Ascending aorta (tissue), 2 donors: ENCODE data around the gene CIITA. TPM values are rescaled to one million over a fixed set of nuclear protein-coding genes. Genes with fewer than 3 reads are reported as not detected.

ENCODE experiments used
- DNase-seq, 2 donors: peaks; one replicate each; pipeline ENCODE4 v3.0.0-alpha.2; 2019; ENCODE audit warnings: low spot score in 2 of 2
- H3K27ac ChIP-seq, 2 donors: fragments of 200-600 bp; sonication (generic); one replicate each; pipeline ENCODE4 v1.5.1; 2016 to 2017; ENCODE audit warnings: mild to moderate bottlenecking in 1 of 2
- H3K27me3 ChIP-seq: fragments of 200-600 bp; sonication (generic); one replicate; pipeline ENCODE4 v1.5.1; 2017
- H3K36me3 ChIP-seq, 2 donors: fragments of 200-600 bp; sonication (generic); one replicate each; pipeline ENCODE4 v1.5.1; 2016
- H3K4me1 ChIP-seq, 2 donors: fragments of 200-600 bp; sonication (generic); one replicate each; pipeline ENCODE4 v1.5.1; 2016 to 2017; ENCODE audit warnings: mild to moderate bottlenecking in 1 of 2
- H3K4me3 ChIP-seq, 2 donors: fragments of 200-600 bp; sonication (generic); one replicate each; pipeline ENCODE4 v1.5.1; 2016 to 2017; ENCODE audit warnings: mild to moderate bottlenecking in 1 of 2
- H3K9me3 ChIP-seq, 2 donors: fragments of 200-600 bp; sonication (generic); one replicate each; pipeline ENCODE4 v1.5.1; 2016
- intact Hi-C: fragments of 100-400 bp; cut with DNase I; formaldehyde crosslinking; loops from one replicate; pipeline ENCODE4 v1.15.1; 2023
- total RNA-seq: library from RNA; depleted of rRNA; stranded (reverse); fragments of >200 nt; gene quantifications from one replicate; pipeline ENCODE4 v1.1.0, GENCODE V29; 2016
- TF ChIP-seq, protein P1 (sequence below), 3 experiments: fragments of 200-600 bp in 2 of 3; fragments of 450-650 bp in 1 of 3; sonication (generic) in 2 of 3; IDR thresholded peaks; one replicate each; pipeline ENCODE4 v1.5.1; 2016 to 2019; ENCODE audit warnings: antibody characterized with exemption in 3 of 3, mild to moderate bottlenecking in 1 of 3, moderate library complexity in 1 of 3

The CIITA gene
- total RNA-seq, 1 donor from 2014 or later, result 19.4 TPM

DNA sequence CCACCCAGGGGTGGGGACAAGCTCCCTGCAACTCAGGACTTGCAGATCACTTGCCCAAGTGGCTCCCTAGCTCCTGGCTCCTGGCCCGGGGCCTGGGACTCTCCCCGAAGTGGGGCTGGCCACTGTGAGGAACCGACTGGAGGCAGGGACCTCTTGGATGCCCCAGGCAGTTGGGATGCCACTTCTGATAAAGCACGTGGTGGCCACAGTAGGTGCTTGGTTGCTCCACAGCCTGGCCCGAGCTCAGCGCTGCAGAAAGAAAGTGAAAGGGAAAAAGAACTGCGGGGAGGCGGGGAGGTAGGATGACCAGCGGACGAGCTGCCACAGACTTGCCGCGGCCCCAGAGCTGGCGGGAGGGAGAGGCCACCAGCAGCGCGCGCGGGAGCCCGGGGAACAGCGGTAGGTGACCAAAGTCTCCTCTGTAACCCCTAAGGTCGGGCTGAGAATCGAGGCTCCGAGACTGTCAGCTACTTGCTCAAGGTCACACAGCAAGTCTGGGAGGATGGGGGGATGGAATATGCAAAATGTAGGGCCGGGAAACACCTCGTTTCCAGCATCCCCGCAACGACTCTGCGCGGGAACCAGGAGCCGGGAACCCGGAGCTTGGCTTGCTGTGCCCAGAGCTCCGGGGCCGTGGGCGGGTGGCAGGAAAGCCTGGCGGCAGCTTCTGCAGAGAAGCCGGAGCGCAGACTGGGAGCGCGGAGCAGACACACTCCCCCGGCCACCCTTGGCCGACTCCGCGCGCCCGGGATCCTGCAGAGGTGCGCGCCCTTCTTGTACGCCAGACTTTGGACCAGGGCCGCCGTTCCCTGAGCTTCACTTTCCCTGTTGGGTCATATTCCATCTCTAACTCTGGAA, 1.9 kb downstream of the CIITA start:
- TF ChIP-seq, protein P1, sequence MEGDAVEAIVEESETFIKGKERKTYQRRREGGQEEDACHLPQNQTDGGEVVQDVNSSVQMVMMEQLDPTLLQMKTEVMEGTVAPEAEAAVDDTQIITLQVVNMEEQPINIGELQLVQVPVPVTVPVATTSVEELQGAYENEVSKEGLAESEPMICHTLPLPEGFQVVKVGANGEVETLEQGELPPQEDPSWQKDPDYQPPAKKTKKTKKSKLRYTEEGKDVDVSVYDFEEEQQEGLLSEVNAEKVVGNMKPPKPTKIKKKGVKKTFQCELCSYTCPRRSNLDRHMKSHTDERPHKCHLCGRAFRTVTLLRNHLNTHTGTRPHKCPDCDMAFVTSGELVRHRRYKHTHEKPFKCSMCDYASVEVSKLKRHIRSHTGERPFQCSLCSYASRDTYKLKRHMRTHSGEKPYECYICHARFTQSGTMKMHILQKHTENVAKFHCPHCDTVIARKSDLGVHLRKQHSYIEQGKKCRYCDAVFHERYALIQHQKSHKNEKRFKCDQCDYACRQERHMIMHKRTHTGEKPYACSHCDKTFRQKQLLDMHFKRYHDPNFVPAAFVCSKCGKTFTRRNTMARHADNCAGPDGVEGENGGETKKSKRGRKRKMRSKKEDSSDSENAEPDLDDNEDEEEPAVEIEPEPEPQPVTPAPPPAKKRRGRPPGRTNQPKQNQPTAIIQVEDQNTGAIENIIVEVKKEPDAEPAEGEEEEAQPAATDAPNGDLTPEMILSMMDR (IDR thresholded peaks at IDR 0.05), result no peak
- intact Hi-C loops, result no loop called here
- peak overlapping the region; percentile 62 to 82 for H3K4me3 ChIP-seq

DNA sequence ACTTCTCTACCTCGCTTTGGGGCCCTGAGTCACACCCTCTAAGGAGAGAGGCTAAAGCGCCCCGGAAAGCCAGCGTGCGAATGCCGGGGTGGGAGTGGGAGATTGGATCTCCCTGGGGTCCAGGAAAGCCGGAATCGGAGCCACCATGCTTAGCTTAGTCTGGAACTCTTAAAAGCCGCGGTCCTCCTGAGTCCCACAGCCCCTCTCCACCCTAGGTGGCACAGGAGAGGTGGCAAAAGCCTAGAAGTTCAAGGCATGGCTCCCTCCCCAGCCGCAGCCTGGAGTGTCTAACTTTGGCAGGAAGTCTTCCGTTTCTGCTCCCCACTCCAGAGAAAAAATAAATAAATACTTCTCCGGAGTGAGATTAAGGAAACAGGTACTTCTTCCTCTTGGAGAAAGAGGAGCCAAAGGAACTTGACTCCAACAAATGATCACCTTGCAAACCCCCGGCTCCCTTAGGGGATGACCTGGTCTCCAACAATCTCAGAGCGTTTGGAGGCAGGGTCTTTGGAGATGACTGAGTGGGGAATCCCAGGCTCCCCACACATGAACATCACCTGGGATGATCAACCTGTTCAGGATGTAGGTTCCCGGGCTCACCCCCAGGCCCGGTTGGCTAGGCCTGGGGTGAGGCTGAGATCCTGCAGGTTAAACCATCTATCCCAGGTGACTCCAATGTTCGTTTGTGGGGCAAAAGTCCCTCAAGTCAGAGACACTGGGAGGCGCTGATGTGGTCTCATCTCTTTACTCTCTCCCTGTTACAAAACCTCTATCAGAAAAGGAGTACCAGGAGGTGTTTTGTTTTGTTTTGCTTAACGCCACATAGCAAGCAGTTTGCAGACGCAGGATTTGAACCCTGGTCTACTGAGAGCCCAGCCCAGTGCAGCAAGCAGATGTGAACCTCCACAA, 2.9 kb downstream of the CIITA start:
- peaks cover 0 to 8% of the 10 kb centered on the region in 2 donors for H3K4me1 ChIP-seq
- no peak for DNase-seq
- TF ChIP-seq, protein P1 (IDR thresholded peaks at IDR 0.05), result no peak
- peak overlapping the region; percentile 62 to 82 for H3K4me3 ChIP-seq
- no peaks in the 10 kb centered on the region for H3K27me3 ChIP-seq
- intact Hi-C loops, result no loop called here
- no peaks in the 10 kb centered on the region for H3K9me3 ChIP-seq
- H3K36me3 ChIP-seq, result no peaks in the 10 kb centered on the region
- peak overlapping the region in 1 of 2 donors; percentile 19 for H3K27ac ChIP-seq

More for the DNA sequence above, 1.9 kb downstream of the CIITA start:
- H3K27ac ChIP-seq, result peak overlapping the region in 1 of 2 donors; percentile 2
- H3K4me1 ChIP-seq, result peaks cover 0 to 8% of the 10 kb centered on the region in 2 donors
- H3K9me3 ChIP-seq, result no peaks in the 10 kb centered on the region
- DNase-seq, result peak in 1 of 2 donors; percentile 74
- no peaks in the 10 kb centered on the region for H3K36me3 ChIP-seq
- no peaks in the 10 kb centered on the region for H3K27me3 ChIP-seq

DNA sequence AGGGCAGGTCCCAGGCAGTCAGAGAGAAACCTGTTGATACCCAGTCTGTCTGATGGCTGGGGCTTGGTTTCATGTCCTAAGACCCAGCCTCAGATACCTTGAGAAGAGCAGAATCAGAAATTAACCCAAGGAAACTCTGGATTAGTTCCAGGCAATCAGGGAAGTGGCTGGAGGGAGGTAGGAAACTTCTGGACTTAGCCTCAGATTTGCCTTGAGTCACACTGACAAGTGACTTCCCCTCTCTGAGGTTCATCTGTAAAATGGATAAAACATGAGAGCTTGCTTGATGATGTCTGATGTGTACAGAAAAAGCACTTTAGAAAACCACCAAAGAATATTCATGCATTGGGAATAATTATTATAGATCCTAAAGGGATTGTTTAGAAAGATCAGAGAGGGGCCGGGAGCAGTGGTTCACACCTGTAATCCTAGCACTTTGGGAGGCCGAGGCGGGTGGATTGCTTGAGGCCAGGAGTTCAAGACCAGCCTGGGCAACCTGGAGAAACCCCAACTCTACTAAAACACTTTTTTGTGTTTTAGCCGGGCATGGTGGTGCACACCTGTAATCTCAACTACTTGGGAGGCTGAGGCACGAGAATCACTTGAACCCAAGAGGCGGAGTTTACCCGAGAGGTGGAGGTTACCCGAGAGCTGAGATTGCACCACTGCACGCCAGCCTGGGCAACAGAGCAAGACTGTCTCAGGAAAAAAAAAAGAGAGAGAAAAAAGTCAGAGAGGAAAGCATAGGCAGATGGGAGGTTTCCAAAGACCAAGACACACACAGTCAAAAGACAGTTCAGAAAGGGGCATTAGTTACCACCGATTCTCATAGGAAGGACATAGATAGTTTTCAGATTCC, 3.8 kb downstream of the CIITA start:
- TF ChIP-seq, protein P1 (IDR thresholded peaks at IDR 0.05), result no peak
- no peaks in the 10 kb centered on the region for H3K36me3 ChIP-seq
- H3K4me1 ChIP-seq, result peaks cover 0 to 8% of the 10 kb centered on the region in 2 donors
- intact Hi-C loops, result no loop called here
- DNase-seq, result no peak
- H3K27ac ChIP-seq, result peak overlapping the region in 1 of 2 donors; percentile 19
- H3K9me3 ChIP-seq, result no peaks in the 10 kb centered on the region
- H3K4me3 ChIP-seq, result no peak overlapping the region
- H3K27me3 ChIP-seq, result no peaks in the 10 kb centered on the region

DNA sequence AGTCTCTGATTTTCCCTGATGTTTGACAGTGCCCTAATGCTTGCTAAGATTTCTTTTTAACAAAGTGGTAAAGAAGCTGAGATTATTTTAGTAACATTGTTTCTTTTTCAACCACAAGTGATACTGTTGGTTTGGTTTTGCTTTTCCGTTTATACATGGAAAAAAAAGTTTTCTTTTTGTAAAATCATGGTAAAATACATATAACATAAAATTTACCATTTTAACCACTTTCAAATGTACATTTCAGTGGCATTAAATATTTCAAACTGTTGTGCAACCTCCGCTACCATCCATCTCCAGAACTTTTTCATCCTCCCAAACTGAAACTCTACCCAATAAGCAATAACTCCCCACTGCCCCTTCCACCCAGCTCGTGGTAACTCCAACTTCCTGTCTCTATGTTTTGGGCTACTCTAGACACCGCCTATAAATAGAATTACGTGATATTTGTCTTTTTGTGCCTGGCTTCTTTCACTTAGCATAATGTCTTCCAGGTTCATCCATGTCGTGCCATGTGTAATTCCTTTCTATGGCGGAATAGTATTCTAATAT, 4.6 kb downstream of the CIITA start:
- intact Hi-C loops, result no loop called here
- Histone ChIP-seq H3K4me3 (no peak overlapping the region), H3K4me1 (peaks cover 0 to 8% of the 10 kb centered on the region in 2 donors), H3K27ac (no peak overlapping the region), H3K27me3 (no peaks in the 10 kb centered on the region), H3K9me3 (no peaks in the 10 kb centered on the region), H3K36me3 (no peaks in the 10 kb centered on the region)
- TF ChIP-seq, protein P1 (IDR thresholded peaks at IDR 0.05), result no peak
- no peak for DNase-seq

DNA sequence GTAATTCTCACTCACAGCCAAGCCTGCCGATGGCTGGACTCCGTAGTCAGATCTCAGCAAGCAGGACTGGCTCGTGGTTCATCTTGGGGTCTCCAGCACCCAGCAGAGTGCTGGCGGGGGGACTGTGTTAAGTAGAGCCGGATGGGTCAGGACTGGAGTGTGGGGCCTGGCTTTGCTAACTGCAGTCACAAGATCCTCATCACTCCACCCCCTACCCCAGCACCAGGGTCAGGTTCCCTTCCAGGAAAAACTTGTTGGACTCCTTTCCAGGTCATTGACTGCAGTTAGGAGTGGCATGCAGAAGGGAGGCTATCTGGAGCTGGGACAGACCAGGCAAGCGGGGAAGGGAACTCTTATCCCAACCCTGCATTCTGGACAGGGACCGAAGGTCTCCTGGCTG, 6.0 kb downstream of the CIITA start:
- H3K36me3 ChIP-seq, result no peaks in the 10 kb centered on the region
- no peaks in the 10 kb centered on the region for H3K9me3 ChIP-seq
- no peak overlapping the region for H3K4me3 ChIP-seq
- TF ChIP-seq, protein P1 (IDR thresholded peaks at IDR 0.05), result no peak
- no peak overlapping the region for H3K27ac ChIP-seq
- H3K4me1 ChIP-seq, result peaks cover 0 to 8% of the 10 kb centered on the region in 2 donors
- intact Hi-C loops, result no loop called here
- H3K27me3 ChIP-seq, result no peaks in the 10 kb centered on the region
- DNase-seq, result no peak
